Lung (tissue), 12 donors: ENCODE data around the gene SLC9A2. TPM values are rescaled to one million over a fixed set of nuclear protein-coding genes. Genes with fewer than 3 reads are reported as not detected.

Source experiments
- ATAC-seq: fragments of 200-7000 bp; cut with Tn5 transposase; one replicate; pipeline ENCODE4 v1.9.1; 2020; ENCODE audit warnings: moderate number of reproducible peaks; ENCODE audit not compliant: insufficient read depth, low FRiP score
- DNase-seq, 3 donors: peaks; one replicate each; pipeline ENCODE4 v3.0.0-alpha.2; 2013 to 2017
- H3K27ac ChIP-seq, 2 donors: one replicate each; pipeline ENCODE4 v1.5.1; 2013; ENCODE audit warnings: mild to moderate bottlenecking in 2 of 2, moderate library complexity in 2 of 2, control low read depth in 1 of 2, inconsistent platforms in 1 of 2, low read depth in 1 of 2, low read length in 1 of 2
- H3K27me3 ChIP-seq, 3 donors: one replicate each; pipeline ENCODE4 v1.5.1; 2013; ENCODE audit warnings: low read length in 2 of 3; ENCODE audit not compliant: control insufficient read depth in 3 of 3, insufficient read depth in 3 of 3
- H3K36me3 ChIP-seq, 4 donors: one replicate each; pipeline ENCODE4 v1.5.1; 2013; ENCODE audit warnings: low read length in 4 of 4, mild to moderate bottlenecking in 1 of 4, moderate library complexity in 1 of 4; ENCODE audit not compliant: control insufficient read depth in 4 of 4, insufficient read depth in 4 of 4
- H3K4me1 ChIP-seq, 5 donors: one replicate each; pipeline ENCODE4 v1.5.1; 2013; ENCODE audit warnings: low read length in 5 of 5, mild to moderate bottlenecking in 2 of 5, moderate library complexity in 1 of 5; ENCODE audit not compliant: control insufficient read depth in 5 of 5, insufficient read depth in 5 of 5
- H3K4me3 ChIP-seq: one replicate; pipeline ENCODE4 v1.5.1; 2013; ENCODE audit warnings: mild to moderate bottlenecking, control low read depth, moderate library complexity
- H3K9ac ChIP-seq, 2 donors: one replicate each; pipeline ENCODE4 v1.5.1; 2013; ENCODE audit warnings: low read length in 2 of 2, control low read depth in 1 of 2; ENCODE audit not compliant: insufficient read depth in 1 of 2
- H3K9me3 ChIP-seq, 4 donors: one replicate each; pipeline ENCODE4 v1.5.1; 2013; ENCODE audit warnings: low read length in 3 of 4, mild to moderate bottlenecking in 1 of 4, moderate library complexity in 1 of 4; ENCODE audit not compliant: control insufficient read depth in 4 of 4, insufficient read depth in 3 of 4
- WGBS, 2 donors: extraction: QIAGEN DNeasy Blood & Tissue Kit; methylation state at CpG; one replicate each; pipeline ENCODE4 v1.1.7; 2013; 5-methylcytosine and 5-hydroxymethylcytosine counted together
- polyA plus RNA-seq, 2 donors: library from polyadenylated mRNA; stranded (reverse); fragments of 200-250 nt; gene quantifications; one replicate each; pipeline ENCODE4 v1.2.1, GENCODE V29; 2013
- total RNA-seq, 2 donors: library from RNA; depleted of rRNA in 1 of 2; stranded (reverse); fragments of >200 nt in 1 of 2; gene quantifications; one replicate each; pipeline ENCODE4 v1.2.1, GENCODE V29; 2014 to 2021
- TF ChIP-seq, protein P1 (sequence below): IDR thresholded peaks from 2 replicates; pipeline ENCODE4 v1.5.1; 2012; ENCODE audit warnings: mild to moderate bottlenecking; ENCODE audit errors: control extremely low read depth, extremely low read depth
- donor health status: control.
- donor health status: control.
- donor health status: Bipolar disorder and iron deficiency.
- donor health status: healthy.
- donor health status: DM: yes; HTN: yes; CAD: no.

Gene SLC9A2
- total and polyA plus RNA-seq, 4 donors: 0.04 to 0.52 (median 0.07) TPM

DNA sequence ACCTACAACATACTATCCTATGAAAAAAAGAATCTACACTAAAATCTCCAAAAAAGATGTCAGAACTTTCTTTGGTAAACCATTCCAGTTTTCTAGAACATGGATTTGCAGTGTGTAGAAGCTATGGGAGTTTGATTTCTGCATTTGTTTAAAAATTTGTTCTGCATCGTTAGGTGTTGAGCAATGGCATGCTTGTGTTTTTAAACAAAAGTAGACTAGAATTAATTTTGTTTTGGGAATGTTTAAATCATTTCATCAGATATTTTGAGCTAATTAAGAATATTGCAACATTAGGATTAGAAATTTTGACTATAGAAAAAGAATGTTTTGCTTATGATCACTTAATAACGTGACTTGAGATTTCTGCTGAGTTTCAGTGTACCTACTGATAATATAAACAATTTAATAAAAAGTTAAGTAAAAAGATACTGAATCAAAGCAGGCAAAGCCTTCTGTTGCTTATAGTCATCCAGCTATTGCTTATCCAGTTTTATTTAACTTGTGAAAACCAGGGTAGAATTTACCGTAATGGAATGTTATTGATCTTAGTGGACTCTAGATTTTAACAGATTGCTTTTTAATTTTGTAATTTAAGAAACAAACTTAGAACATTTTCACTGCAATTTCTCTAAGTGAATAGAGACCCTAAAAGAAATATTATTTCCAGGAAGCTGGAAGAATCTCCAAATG, 135.2 kb downstream of the SLC9A2 start:
- TF ChIP-seq, protein P1, sequence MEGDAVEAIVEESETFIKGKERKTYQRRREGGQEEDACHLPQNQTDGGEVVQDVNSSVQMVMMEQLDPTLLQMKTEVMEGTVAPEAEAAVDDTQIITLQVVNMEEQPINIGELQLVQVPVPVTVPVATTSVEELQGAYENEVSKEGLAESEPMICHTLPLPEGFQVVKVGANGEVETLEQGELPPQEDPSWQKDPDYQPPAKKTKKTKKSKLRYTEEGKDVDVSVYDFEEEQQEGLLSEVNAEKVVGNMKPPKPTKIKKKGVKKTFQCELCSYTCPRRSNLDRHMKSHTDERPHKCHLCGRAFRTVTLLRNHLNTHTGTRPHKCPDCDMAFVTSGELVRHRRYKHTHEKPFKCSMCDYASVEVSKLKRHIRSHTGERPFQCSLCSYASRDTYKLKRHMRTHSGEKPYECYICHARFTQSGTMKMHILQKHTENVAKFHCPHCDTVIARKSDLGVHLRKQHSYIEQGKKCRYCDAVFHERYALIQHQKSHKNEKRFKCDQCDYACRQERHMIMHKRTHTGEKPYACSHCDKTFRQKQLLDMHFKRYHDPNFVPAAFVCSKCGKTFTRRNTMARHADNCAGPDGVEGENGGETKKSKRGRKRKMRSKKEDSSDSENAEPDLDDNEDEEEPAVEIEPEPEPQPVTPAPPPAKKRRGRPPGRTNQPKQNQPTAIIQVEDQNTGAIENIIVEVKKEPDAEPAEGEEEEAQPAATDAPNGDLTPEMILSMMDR: no peak

DNA sequence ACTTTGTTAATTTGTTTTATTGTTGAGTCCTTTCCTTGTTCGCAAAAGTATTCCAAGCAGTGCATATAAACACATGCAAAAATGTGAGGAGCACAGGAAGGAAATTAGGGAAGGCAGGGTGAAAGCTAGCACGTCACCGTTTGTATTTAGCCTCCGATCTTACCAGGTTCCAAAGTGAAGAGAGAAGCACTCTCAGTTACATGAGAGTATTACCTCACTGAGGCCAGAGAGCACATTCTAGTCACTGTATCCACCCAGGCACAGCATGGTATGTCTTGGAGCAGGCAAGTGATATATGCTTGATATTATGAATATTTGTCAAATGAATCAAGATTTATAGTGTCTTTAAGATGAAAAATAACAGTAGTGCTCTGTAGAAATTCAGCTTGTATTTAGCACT, 135.9 kb downstream of the SLC9A2 start:
- TF ChIP-seq, protein P1: no peak
- Histone ChIP-seq H3K4me1 (peaks cover 0 to 40% (median 8%) of the 10 kb centered on the region in 5 donors), H3K9ac (no peak overlapping the region), H3K27ac (no peak overlapping the region), H3K9me3 (no peaks in the 10 kb centered on the region), H3K4me3 (no peak overlapping the region), H3K27me3 (no peaks in the 10 kb centered on the region), H3K36me3 (no peaks in the 10 kb centered on the region)
- no peak for DNase-seq
- ATAC-seq: no peak
- 55 to 57% methylated on average over 4 of the region's 4 CpGs for WGBS, 2 donors

More for the DNA sequence above, 135.2 kb downstream of the SLC9A2 start:
- Histone ChIP-seq H3K4me3 (no peak overlapping the region), H3K4me1 (peaks cover 0 to 33% (median 6%) of the 10 kb centered on the region in 5 donors), H3K36me3 (no peaks in the 10 kb centered on the region), H3K9me3 (no peaks in the 10 kb centered on the region), H3K27ac (no peak overlapping the region), H3K9ac (no peak overlapping the region), H3K27me3 (no peaks in the 10 kb centered on the region)
- DNase-seq (peak in 2 of 3 donors; percentile 34 to 57), ATAC-seq (no peak)
- WGBS, 2 donors: 60 to 79% methylated on average over 3 of the region's 3 CpGs

DNA sequence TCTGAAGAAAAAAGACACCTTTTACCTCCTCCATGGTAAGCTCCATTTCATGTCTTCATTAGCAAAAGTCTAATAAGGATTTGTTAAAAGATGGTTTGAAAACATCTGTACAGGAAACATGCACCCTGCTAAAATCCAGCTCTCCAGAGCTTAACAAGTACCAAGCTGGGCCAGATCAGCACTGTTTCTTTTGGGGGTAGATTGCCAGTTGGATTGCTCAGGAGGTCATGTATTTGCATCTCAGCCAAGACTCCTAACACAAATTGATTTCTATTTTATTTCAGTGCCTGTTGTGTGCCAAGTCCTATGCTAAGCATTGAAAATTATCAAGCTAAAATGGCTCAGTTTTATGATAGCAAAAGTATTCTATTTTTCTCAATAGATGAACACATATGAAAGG, 139.1 kb downstream of the SLC9A2 start:
- Histone ChIP-seq H3K27ac (no peak overlapping the region), H3K4me3 (no peak overlapping the region), H3K4me1 (peaks cover 0 to 41% (median 8%) of the 10 kb centered on the region in 5 donors), H3K9ac (no peak overlapping the region), H3K9me3 (no peaks in the 10 kb centered on the region), H3K27me3 (no peaks in the 10 kb centered on the region), H3K36me3 (no peaks in the 10 kb centered on the region)
- ATAC-seq (no peak), DNase-seq (peak in 2 of 3 donors; percentile 42 to 86)
- TF ChIP-seq, protein P1: no peak

Other genes starting within 250 kb of the SLC9A2 start
- 10 to 100 TPM in 1 of 2 donors, under 1 TPM in 1; 1.00 to 10.9 TPM for gene IL18RAP, start 196.4 kb upstream of the SLC9A2 start, total RNA-seq
- gene IL18RAP, start 196.4 kb upstream of the SLC9A2 start, polyA plus RNA-seq: 10 to 100 TPM in 1 of 2 donors, 1 to 10 TPM in 1; 4.0 to 34.0 TPM
- gene SLC9A4, start 146.3 kb upstream of the SLC9A2 start, total RNA-seq: under 1 TPM in 1 of 2 donors, not detected in 1; 0.06 TPM
- gene SLC9A4, start 146.3 kb upstream of the SLC9A2 start, polyA plus RNA-seq: under 1 TPM in 1 of 2 donors, not detected in 1; 0.09 TPM
- gene TMEM182, start 142.5 kb downstream of the SLC9A2 start, total RNA-seq: 1 to 10 TPM; 3.7 to 7.6 TPM
- 1 to 10 TPM; 1.1 to 1.5 TPM for gene TMEM182, start 142.5 kb downstream of the SLC9A2 start, polyA plus RNA-seq